ENCODE data around the gene MOB2.

Gene MOB2

GRCh38 chr11:1488575-1489180 is 2.1 kb upstream of the MOB2 start:
- FAIRE-seq (no peak), DNase-seq (ENCODE audit: insufficient read length, low spot score) (no peak)

DNA sequence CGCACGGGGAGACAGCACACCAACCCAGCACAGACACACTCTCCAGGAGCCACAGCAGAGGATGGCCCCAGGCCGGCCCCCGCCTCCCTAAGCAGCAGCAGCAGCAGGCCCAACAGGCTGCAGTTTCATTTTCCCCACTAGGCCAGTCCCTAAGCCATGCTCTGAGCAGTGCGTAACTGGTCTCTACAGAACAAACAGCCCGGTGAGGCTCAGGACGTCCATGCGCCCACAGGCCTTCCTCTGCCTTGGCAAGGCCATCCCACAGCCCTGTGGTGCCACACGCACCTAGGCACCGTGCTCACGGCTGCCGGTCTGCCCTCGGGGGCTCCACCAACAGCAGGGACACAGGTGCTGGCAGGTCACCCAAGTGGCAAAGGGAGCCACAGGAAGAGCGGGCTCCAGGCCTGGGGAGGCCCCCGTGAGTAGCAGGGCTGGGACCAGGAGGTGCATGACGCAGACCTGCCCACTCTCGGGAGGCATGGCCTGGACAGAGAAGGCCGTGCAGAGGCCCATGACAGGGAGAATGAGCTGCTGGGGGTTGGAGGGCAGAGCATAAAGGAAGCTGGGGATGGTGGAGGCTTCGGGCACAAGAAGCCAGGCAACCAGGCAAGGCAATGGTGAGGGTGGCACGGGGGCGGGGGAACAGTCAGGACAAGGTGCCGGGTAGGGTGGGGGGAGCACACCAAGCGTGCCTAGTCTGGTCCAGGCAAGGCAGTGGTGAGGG is 1.4 kb upstream of the MOB2 start:
- DNase-seq (ENCODE audit: insufficient read length, low spot score) = no peak

DNA sequence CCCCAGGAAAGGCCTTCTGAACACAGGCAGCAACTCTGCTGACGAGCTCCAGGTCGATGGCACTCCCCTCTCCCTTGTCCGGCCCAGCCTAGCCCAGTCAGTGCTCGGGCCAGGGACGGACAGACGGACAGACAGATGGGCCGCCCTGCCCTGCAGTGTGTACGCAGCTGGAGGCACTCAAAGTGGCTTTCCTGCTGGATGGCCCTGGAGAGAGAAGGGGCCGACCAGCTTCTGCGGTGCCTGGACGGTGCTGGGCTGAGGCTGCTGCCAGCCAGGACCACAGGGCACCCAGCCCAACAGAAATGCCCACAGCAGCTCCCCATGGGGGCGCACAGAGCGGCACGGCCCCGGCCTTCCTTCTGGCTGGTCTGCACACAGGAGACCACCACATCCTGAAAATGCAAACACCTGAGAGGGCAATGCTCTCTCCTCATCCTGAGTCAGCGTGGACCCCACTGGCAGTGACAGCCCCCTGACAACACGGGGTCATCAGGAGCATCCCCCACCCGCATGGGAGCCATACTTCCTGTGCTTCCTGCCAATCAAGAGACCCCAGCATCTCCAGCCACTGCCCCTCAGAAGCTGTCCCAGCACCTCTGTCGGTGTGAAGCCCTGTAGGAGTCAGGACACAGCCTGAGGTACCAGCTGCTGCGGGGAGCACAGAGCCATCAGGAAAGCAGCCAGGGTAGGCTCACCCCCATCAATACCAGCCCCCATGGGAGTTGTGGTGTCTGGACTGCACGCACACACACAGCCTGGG is 692 bp upstream of the MOB2 start:
- DNase-seq (ENCODE audit: insufficient read length, low spot score) (no peak), FAIRE-seq (no peak)

More for the DNA sequence above, 1.4 kb upstream of the MOB2 start:
- no peak for FAIRE-seq

DNA sequence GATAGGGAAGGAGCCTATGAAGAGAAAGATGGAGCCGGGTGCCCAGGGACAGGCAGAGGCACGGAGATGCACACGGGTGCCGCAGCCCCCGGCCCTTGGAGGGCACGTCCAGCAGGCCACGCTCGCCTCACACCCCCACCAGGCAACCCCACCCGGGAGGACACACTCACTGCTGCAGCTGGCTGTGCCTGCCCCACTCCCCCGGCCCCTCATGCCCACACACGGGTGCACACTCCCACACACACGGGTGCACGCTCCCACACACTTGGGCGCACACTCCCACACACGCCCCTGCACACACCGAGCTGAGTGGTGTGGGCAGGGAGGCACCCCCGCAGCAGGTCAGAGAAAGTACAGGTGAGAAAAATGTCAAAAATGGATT is 1.1 kb downstream of the MOB2 start:
- no peak for DNase-seq (ENCODE audit: insufficient read length, low spot score)
- no peak for FAIRE-seq

- DNase-seq (ENCODE audit: insufficient read length, low spot score) (no peak), FAIRE-seq (no peak)
Observed at GRCh38 chr11:1484695-1485503, 1.7 kb downstream of the MOB2 start.

GRCh38 chr11:1484061-1484671 is 2.4 kb downstream of the MOB2 start:
- FAIRE-seq (no peak), DNase-seq (ENCODE audit: insufficient read length, low spot score) (no peak)

DNA sequence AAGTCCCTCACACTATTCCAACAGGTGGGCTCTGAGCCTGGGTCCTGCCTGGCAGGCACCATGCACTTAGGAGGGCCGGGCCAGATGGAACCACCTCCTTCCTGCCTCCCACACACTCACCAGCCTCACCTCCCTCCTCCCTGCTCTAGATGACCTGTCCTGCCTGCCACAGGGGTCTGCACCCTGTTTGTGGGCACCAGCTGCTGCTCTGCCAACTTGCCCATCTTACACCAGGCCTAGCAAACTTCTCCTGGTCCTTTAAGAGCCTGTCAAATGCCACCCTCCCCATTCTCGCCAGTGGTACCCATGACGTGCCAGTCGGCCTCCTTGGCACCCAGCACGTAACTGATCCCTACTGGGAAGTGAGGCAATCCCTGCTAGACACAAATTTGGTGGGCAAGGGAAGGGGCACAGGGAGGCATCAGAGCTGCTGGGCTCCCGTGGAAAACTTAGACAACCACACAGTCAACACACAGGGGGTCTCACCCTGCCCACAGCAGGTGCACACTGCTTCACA is 3.1 kb downstream of the MOB2 start:
- no peak for FAIRE-seq

DNA sequence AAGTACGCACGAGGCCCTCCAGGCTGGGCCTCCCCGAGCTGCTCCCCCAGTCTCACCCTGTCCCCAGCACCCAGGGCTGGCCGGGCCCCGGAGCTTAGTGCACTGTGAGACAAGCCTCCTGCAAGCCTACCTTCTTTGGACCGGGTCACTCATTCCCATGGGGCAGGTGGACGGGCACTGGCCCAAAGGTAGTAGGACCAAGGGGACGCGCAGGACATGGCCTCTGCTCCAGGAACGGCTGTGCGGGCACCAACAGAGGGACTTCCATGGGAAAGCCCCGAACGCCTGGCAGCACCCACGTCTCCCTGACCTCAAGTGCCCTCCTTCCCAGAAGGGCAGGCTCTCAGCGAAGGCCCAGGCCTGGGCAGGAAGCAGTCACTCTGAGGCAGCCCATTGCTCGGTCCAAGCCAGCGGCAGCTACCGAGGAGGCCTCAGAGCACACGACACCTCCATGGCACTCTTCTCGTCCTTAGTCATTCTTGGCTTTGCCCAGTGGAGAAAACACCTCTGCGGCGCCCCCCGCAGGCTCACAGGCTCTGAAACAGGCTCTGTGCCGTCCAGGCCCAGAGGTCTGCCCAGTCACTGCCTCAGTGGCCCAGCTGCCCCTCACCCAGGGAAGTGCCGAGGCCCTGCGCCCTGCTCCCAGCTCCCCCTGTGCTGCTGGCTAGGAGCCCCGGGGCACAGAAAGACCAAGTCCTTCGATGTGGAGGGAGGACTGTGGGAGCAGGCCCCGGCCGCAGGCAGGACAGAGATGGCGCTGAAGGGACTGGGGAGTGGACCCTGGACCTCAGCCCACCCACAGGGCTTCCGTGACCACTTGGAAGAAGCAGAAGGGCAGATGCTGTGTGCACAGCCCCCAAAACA is 3.8 kb downstream of the MOB2 start:
- no peak for FAIRE-seq
- DNase-seq (ENCODE audit: insufficient read length, low spot score) = no peak

More for the DNA sequence above, 3.1 kb downstream of the MOB2 start:
- DNase-seq (ENCODE audit: insufficient read length, low spot score) = no peak

- no peak for DNase-seq (ENCODE audit: insufficient read length, low spot score)
- no peak for FAIRE-seq
Observed at GRCh38 chr11:1481861-1482441, 4.6 kb downstream of the MOB2 start.

DNA sequence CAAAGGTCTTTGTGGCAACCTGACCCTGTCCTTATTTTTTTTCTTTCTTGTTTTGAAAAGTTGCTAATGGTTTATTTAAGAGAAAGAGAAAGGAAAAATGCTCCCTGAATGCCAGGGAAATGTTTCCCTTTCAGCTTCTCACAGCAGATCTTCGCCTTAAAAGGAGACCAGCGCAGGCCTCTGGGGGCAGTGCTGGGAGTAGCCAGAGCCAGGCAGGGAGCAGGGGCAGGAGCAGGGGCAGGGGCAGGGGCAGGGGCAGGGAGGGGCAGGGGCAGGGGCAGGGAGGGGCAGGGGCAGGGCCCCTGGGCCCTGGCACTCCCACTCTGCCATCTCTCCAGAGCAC is 5.1 kb downstream of the MOB2 start:
- FAIRE-seq (no peak), DNase-seq (ENCODE audit: insufficient read length, low spot score) (no peak)

- no peak for FAIRE-seq
- no peak for DNase-seq (ENCODE audit: insufficient read length, low spot score)
Observed at GRCh38 chr11:1480555-1481482, 5.8 kb downstream of the MOB2 start.

GRCh38 chr11:1480191-1480554 is 6.4 kb downstream of the MOB2 start:
- DNase-seq (ENCODE audit: insufficient read length, low spot score) (no peak), FAIRE-seq (no peak)

- DNase-seq (ENCODE audit: insufficient read length, low spot score) (no peak), FAIRE-seq (no peak)
Observed at GRCh38 chr11:1479678-1480118, 6.9 kb downstream of the MOB2 start.

DNA sequence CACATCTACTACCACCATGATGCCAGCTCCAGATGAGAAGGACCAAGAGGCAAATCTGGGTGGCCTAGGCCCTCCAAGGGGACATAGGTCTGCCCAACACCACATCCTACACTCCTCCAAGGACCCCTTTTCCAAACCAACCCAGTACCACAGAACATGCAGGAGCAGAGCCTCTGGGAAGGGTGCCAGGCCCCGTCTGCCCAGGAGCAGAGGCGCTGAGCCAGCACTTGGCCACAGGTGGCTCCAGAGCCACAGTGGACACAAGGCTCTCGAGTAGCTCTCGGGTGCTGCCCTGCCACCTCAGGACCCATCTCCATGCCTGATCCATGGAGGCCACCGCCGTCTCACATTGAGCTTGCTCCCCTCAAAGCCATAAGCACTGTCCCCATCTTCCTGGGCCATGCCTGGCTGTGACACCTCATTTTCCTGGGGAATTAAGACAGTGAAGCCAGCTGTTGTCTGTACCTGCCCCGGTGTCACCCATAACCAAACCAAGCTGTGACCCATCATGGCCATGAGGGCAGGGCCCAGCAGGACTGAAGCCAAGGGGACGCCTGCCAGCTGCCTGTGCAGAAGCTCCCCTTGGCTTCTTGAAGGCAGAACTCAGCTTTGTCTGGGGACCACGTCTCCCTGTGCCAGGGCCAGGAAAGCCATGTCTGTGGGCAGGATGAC is 7.4 kb downstream of the MOB2 start:
- FAIRE-seq (no peak), DNase-seq (ENCODE audit: insufficient read length, low spot score) (no peak)

- no peak for DNase-seq (ENCODE audit: insufficient read length, low spot score)
- FAIRE-seq = no peak
Observed at GRCh38 chr11:1478544-1478943, 8.0 kb downstream of the MOB2 start.

DNA sequence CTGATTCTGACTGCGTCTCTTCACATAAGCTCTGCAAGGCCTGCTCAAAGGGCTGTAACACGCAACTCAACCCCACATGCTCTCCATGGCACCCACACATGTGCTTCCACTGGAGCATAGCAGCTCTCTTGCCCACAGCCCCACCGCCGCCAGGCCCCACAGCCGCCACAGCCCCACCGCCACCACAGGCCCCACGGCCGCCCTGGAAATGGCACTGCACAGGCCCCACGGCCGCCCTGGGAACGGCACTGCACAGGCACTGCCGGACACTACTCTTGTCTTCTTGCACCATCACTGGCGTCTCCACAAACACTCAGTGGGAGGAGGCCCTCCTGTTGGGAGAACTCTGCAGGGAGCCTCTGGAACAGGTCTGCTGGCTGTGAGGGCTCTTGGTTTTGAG is 8.6 kb downstream of the MOB2 start:
- no peak for FAIRE-seq
- no peak for DNase-seq (ENCODE audit: insufficient read length, low spot score)

GRCh38 chr11:1476940-1477736 is 9.4 kb downstream of the MOB2 start:
- DNase-seq (ENCODE audit: insufficient read length, low spot score) (no peak), FAIRE-seq (no peak)

All from HTR-8/SVneo (cell line).